Fibroblast of mammary gland (primary cell): ENCODE results near the gene RNASE7.

ENCODE experiments used
- DNase-seq: peaks from one replicate; pipeline ENCODE4 v3.0.0-alpha.2; 2010; ENCODE audit warnings: low read depth
- H3K4me3 ChIP-seq: 2 replicates; pipeline ENCODE4 v1.5.1; 2011; ENCODE audit warnings: low read depth, mild to moderate bottlenecking, low read length, moderate library complexity; ENCODE audit not compliant: control insufficient read depth
- CTCF ChIP-seq: conservative IDR thresholded peaks from 2 replicates; pipeline ENCODE4 v1.5.1; 2011; ENCODE audit warnings: low read depth, low read length, inconsistent platforms; ENCODE audit not compliant: control insufficient read depth, insufficient read depth

Gene RNASE7

GRCh38 chr14:21017528-21018245, 24.5 kb upstream of the RNASE7 start:
- no peak overlapping the region for H3K4me3 ChIP-seq
- TF ChIP-seq CTCF, result no peak
- no peak for DNase-seq

GRCh38 chr14:21018286-21018685, 23.9 kb upstream of the RNASE7 start:
- no peak for DNase-seq
- no peak overlapping the region for H3K4me3 ChIP-seq
- TF ChIP-seq CTCF, result no peak

GRCh38 chr14:21018781-21019180, 23.4 kb upstream of the RNASE7 start:
- H3K4me3 ChIP-seq, result no peak overlapping the region
- DNase-seq, result no peak
- TF ChIP-seq CTCF, result no peak

- DNase-seq, result no peak
- TF ChIP-seq CTCF, result no peak
Measured at GRCh38 chr14:21019366-21019765, 22.8 kb upstream of the RNASE7 start.

GRCh38 chr14:21020977-21021545, 21.1 kb upstream of the RNASE7 start:
- no peak overlapping the region for H3K4me3 ChIP-seq
- TF ChIP-seq CTCF, result no peak
- DNase-seq, result no peak

More at GRCh38 chr14:21019366-21019765, 22.8 kb upstream of the RNASE7 start:
- H3K4me3 ChIP-seq, result no peak overlapping the region

GRCh38 chr14:21022686-21023085, 19.5 kb upstream of the RNASE7 start:
- DNase-seq, result no peak
- TF ChIP-seq CTCF, result no peak
- no peak overlapping the region for H3K4me3 ChIP-seq
